GM12873 (cell line): ENCODE data around the gene ANKRD60.

Experiments
- CTCF ChIP-seq: IDR thresholded peaks from 2 replicates; pipeline ENCODE4 v1.5.1; 2012; ENCODE audit warnings: low read depth, mild to moderate bottlenecking, moderate library complexity, low read length, control low read depth; ENCODE audit not compliant: insufficient read depth; ENCODE audit errors: missing control alignments

The ANKRD60 gene

GRCh38 chr20:58192065-58192464, 36.4 kb downstream of the ANKRD60 start:
- TF ChIP-seq CTCF: no peak

- TF ChIP-seq CTCF: no peak
Observed at GRCh38 chr20:58188527-58188926, 39.9 kb downstream of the ANKRD60 start.

- TF ChIP-seq CTCF: no peak
Observed at GRCh38 chr20:58184984-58185383, 43.5 kb downstream of the ANKRD60 start.

- no peak for TF ChIP-seq CTCF
Observed at GRCh38 chr20:58184063-58184462, 44.4 kb downstream of the ANKRD60 start.

- no peak for TF ChIP-seq CTCF
Observed at GRCh38 chr20:58182521-58183140, 45.8 kb downstream of the ANKRD60 start.

GRCh38 chr20:58179432-58180099, 48.9 kb downstream of the ANKRD60 start:
- TF ChIP-seq CTCF: peak; percentile 92

GRCh38 chr20:58179083-58179431, 49.4 kb downstream of the ANKRD60 start:
- no peak for TF ChIP-seq CTCF
